ENCODE measurements around the gene ZNF57.

Gene ZNF57

DNA sequence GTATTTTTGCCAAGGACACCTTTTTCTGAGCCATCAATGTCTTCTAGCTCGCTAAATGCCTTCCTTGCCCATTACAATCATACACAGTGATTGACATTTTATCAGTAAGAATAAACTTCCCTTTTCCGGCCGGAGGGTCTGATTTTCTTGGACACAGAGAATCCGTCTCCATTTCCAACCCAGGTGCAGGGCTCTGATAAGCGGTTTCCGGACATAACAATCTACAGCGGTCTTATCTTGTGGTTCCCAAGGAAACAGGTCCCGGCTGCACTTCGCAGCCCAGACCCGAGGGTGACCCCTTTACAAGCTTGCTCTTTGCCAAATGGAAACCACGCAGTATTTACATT, 49.2 kb downstream of the ZNF57 start:
- in situ Hi-C loops (cut with MboI; ENCODE audit: low sequenced_read_pairs), result loop anchor here (25.0 kb wide), 1 partner anchor 113 kb away; the partner anchor contains the start of gene ZNF555

DNA sequence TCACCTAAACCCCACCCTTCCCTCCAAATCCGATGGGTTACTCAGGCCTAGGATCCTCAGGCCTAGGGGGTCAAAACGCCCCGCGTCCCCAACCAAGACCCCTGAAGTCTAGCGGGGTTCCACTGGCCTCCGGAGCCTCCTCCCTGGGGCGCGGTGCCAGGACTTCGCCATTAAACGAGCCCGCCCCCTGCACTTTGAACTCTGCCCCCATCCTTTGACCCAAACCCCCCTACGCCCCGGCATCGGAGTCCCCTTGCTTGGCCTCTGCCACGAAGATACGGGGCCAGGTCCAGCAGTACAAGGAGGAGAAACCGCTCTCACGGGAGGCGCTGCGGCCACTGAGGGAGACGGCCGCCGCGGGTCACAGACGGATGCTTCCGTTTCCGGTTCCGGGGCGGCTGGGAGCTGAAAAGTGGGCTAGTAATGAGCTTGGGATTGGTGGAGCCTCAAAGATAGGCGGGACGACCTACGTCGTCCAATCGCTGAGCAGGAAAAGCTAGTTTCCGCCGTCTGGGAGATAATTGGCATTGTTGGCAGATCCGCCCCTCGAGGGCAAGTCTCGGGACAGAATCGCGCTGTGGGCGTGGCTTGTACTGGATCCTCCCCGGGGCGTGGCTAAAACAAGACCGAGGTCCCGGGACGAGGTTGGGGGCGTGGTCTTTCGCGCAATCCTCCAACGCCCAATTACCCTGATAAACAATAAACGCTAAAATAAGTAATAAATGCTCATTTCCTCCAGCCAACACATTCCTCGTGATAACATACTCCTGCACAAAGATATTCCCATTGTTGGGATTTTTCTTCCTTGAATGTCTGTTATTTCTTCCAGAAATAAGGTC, 49.8 kb downstream of the ZNF57 start:
- in situ Hi-C loops (cut with MboI; ENCODE audit: low sequenced_read_pairs), result no loop called here

DNA sequence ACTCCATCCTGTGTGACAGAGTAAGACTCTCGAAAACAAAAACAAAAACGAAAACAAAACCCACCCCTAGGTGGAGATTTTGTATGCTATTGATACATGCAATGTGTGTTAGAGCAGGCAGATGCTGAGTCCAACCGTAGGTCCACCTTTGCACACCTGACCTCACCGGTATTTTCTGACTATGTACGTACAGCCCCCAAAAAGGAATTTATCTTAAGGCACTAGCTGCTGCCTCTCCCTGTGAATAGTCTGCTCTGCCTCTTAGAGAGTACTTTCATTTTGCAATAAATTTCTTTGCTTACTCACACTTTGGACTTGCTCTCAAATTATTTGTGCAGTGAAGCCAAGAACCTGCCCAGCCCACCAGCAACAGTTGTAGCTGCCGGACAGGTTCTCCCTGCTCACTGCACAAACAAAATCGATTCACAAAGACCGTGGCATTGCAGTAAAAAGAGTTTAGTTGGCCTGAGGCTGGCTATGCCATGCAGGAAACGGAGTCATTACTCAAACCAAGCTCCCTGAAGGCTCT, 52.3 kb downstream of the ZNF57 start:
- in situ Hi-C loops (cut with MboI; ENCODE audit: low sequenced_read_pairs), result no loop called here

DNA sequence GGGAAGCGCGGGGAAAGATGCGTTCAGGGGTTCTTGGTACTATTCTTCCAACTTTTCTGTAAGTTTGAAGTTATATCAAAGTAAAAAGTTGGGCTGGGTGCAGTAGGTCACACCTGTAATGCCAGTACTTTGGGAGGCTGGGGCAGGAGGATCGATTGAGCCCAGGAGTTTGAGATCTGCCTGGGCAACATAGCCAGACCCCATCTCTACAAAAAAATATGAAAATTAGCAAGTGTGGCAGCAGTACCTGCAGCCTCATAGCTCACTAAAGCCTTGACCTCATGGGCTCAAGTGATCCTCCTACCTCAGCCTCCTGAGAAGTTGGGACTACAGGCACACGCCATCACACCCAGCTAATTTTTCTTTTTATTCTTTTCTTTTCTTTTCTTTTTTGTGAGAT, 56.4 kb downstream of the ZNF57 start:
- in situ Hi-C loops (cut with MboI; ENCODE audit: low sequenced_read_pairs), result no loop called here

DNA sequence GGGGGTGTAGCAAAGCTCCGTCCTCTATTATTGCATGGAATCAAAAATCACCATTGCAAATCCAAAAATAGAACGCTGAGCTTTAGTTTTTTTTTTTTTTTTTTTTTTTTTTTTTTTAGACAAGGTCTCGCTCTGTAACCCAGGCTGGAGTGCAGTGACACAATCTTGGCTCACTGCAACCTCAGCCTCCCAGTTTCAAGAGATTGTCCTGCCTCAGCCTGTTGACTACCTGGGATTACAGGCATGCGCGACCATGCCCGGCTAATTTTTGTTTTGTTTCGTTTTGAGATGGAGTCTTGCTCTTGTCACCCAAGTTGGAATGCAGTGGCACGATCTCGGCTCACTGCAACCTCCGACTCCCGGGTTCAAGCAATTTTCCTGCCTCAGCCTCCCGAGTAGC, 59.4 kb downstream of the ZNF57 start:
- in situ Hi-C loops (cut with MboI; ENCODE audit: low sequenced_read_pairs), result loop anchor here (10.0 kb wide), 1 partner anchor 145 kb away; no protein-coding TSS in a partner anchor

DNA sequence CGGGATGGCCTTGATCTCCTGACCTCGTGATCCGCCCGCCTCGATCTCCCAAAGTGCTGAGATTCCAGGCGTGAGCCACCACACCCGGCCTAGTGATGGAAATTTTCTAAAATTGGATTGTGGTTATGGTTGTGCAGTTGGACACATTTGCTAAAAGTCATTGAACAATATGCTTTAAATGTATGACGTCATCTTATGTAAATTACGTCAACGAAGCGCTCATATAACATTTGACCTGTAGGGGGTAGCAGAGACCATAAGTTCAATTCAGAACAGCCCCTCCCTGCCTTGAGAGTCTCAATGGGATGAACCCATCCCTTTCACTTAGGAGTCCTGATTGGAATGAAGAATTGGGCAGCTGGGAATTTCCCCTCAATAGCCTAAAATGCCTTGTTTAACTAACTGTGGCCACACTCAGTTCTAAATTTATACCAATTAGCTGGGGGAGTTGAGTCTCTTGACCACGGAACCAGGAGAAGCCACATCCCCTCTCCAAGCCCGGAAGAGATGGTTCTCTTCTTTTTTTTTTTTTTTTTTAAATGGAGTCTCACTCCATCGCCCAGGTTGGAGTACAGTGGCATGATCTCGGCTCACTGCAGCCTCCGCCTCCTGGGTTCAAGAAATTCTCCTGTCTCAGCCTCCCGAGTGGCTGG, 61.4 kb downstream of the ZNF57 start:
- in situ Hi-C loops (cut with MboI; ENCODE audit: low sequenced_read_pairs), result loop anchor here (10.0 kb wide), 1 partner anchor 143 kb away; no protein-coding TSS in a partner anchor

DNA sequence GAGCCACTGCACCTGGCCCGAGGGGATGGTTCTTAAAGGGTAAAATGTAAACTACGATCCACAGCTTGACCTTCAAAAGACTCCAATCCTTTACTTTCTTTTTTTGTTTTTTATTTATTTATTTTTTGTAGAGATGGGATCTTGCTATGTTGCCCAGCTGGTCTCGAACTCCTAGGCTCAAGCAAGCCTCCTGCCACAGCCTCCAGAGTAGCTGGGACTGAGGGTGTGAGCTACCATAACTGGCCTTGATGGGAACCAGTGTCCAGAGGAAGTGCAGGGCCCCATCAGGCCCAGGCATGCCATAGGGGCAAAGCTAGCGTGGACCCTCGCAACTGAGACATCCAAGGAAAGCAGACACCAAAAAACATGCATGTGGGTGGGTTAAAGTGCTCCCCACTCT, 62.4 kb downstream of the ZNF57 start:
- in situ Hi-C loops (cut with MboI; ENCODE audit: low sequenced_read_pairs), result loop anchor here (10.0 kb wide), 1 partner anchor 142 kb away; no protein-coding TSS in a partner anchor

DNA sequence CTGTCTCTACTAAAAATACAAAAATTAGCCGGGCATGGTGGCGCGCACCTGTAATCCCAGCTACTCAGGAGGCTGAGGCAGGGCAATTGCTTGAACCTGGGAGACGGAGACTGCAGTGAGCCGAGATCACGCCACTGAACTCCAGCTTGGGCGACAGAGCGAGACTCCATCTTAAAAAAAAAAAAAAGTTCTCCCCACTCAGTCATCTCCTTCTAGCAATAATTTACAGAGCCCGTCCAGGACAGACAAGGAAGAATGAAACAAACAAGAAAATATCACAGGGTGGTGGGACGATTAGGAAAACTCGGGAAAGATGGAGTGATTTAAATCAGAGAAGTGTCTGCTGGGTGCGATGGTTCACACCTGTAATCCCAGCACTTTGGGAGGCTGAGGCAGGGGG, 62.9 kb downstream of the ZNF57 start:
- in situ Hi-C loops (cut with MboI; ENCODE audit: low sequenced_read_pairs), result loop anchor here (10.0 kb wide), 1 partner anchor 141 kb away; no protein-coding TSS in a partner anchor

DNA sequence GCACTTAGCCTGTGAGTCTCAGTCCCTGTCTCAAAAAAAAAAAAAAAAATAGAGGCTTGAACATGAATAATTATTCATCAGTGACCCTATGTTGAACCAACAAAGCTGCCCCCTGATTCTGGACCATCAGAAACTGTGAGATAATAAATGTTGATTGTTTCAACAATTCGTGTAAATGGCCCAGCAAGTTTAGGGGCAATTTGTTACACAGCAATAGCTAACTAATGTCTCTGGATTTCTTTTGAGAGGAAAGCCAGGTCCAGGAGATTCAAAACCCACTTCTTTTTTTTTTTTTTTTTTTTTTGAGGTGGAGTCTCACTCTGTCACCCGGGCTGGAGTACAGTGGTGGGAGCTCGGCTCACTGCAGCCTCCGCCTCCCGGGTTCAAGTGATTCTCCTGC, 64.1 kb downstream of the ZNF57 start:
- in situ Hi-C loops (cut with MboI; ENCODE audit: low sequenced_read_pairs), result loop anchor here (10.0 kb wide), 1 partner anchor 140 kb away; no protein-coding TSS in a partner anchor

DNA sequence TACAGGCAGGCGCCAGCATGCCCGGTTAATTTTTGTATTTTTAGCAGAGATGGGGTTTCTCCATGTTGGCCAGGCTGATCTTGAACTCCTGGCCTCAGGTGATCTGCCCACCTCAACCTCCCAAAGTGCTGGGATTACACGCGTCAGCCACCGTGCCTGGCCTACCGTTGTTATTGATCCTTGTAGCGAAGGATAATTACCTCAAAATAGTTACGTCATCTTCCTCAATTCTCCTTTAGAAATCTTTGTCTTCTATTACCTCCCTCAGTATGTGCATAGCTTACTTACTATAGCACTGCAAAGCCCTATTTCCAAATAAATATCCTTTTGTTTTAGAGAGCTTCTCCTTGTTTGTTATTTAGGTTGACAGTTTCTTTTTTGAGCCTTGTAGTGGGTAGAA, 67.2 kb downstream of the ZNF57 start:
- in situ Hi-C loops (cut with MboI; ENCODE audit: low sequenced_read_pairs), result loop anchor here (10.0 kb wide), 1 partner anchor 137 kb away; no protein-coding TSS in a partner anchor

Data from HL-60/S4 treated with phorbol 12-myristate 13-acetate at 8.2 ng/mL for 4 days and 3 days (cell line).